HT1080 (cell line): Measurements from ENCODE around the gene PATJ. TPM values are rescaled to one million over a fixed set of nuclear protein-coding genes. Genes with fewer than 3 reads are reported as not detected.
A peak's percentile ranks its signal among the peaks of the same experiment; 100 is the strongest.
"Not testable (repeated sequence)": the region's sequence is repeated elsewhere in the genome, so short reads cannot be mapped to it uniquely, and the experiment has no call there.

ENCODE experiments used
- DNase-seq: peaks from one replicate; pipeline ENCODE4 v3.0.0-alpha.2; 2015; ENCODE audit warnings: low read depth
- polyA plus RNA-seq, 2 experiments: library from polyadenylated mRNA; depleted of rRNA; stranded (reverse); fragments of >200 nt; gene quantifications; 2 replicates each; pipeline ENCODE4 v1.2.3, GENCODE V29; 2015
- total RNA-seq: library from RNA; depleted of rRNA; stranded (reverse); fragments of >200 nt; shearing (Covaris generic); gene quantifications from 2 replicates; pipeline ENCODE4 v1.2.3, GENCODE V29; 2014; rRNA removed

Gene PATJ
- 1.1 and 1.5 TPM in 2 replicates for total RNA-seq
- 1.7 and 2.8 TPM in 2 replicates for polyA plus RNA-seq (2015; cell fraction: cytosol; rRNA removed)
- polyA plus RNA-seq (2015; cell fraction: nucleus; rRNA removed): 4.2 and 4.6 TPM in 2 replicates

- no peak for DNase-seq
These were observed at the start of gene PATJ for GRCh38 chr1:61741711-61742619. Gene PATJ, plus strand, starts transcription at chr1:61742480. Its CDS starts 20,413 bp downstream, at chr1:61762893.

DNA sequence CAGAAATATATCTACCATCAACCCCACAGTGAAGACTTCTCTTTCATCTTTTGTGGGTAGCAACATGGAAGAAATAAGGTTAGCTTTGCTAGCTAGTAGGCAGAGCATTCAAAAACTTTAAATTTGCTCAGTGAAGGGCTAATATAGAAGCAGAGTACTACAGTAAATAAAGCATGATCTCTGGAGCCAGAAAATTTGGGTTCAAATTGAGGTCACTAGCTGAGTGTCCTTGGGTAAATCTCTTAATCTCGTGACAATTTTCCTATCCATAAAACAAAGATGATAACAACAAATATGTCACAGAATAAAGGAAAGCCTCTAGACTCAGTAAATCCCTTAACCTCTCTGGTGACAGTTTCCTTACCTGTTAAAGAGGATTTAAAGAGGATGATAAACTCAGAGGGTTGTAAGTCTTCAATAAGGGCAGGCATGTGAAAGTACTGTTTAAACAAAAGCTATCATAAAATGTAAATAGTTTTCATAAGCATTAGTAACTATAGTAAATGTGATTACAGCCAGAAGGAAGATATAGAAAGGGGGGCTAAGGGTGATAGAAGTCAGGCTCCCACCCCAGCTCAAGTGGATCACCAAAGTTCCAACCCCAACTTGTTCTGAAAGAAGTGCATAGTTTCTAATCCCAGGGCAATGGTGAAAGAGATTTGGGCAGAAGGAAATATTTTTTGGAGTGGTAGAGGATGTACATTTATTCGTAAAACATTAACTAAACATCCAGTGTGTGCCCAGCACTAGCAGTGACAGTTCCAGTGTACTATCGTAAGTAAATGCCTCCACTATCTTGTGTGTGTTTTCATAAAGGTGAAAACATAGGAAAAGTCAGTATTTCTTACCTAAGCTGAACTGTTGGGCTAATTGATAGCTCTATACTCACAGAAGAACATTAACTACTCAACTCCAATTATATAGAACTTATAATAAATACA is 42.1 kb upstream of the PATJ start:
- DNase-seq: no peak

DNA sequence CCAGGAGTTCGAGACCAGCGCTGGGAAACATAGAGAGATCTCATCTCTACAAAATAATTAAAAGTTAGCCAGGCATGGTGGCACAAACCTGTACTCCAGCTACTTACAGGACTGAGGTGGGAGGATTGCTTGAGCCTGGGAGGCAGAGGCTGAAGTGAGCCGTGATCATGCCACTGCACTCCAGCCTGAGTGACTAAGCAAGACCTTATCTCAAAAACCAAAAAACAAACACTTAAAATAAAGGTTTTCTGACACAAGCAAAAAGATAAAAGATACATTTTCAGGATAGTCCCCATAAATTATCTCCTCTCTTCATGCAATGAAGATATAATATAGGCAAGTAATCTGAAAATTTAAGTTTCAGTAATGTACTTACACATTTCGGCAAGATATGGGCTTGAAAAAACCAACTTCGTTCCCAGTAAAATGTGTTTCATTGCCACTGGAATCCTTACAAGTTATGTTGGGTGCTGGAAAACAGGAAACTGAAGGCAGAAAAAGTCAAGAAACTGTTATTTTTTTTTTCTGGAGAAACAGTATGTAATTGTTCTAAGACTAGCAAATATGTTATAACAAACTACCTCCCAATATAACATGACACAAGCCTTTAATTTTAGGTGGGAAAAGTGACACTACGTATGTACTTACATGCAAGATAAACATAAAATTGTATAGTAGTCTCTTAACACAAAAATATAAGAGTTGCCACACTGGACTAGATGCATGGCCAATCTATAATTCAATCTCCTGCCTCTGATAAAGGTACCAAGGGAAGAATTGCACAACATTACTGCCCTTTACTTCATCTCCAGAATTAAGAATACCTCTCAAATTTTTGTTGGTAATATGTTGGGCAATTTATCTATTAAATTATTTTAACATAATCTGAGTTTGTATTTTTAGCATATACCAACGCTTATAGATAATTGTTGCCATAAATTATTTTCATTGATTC is 33.0 kb upstream of the PATJ start:
- no peak for DNase-seq

- DNase-seq: no peak
These were observed 32.4 kb upstream of the PATJ start for GRCh38 chr1:61709908-61710289.

GRCh38 chr1:61711257-61711656 is 31.0 kb upstream of the PATJ start:
- peak; percentile 22 for DNase-seq

DNA sequence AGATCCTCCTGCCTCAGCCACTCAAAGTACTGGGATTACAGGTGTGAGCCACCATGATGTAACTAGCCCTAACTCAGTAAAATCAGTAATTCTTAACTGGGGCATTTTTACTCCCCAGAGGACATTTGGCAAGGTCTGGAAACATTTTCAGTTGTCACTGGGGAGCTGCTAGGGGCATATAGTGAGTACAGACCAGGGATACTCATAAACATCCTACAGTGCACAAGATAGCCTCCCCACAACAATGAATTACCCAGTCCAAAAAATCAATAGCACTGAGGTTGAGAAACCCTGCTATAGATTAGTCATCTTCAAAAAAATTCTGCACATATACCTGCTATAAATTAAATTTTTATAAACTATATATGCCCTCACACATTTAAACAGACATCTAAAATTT is 30.3 kb upstream of the PATJ start:
- DNase-seq: no peak

- DNase-seq: not testable (repeated sequence)
These were observed 23.1 kb upstream of the PATJ start for GRCh38 chr1:61718996-61719663.

DNA sequence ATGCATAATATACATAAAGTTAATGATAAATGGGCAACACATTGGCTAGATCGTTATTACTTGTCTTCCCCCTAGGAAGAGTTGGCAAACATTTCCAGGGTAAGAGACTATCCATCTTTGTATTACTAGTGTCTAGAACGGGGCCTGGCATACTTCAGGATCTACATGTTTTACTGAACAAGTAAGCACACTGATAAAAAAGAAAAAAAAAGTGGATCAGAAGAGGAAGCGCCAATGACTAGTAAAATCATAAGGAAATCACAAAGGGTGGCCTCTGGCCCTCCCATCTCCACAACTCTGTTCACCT is 17.8 kb upstream of the PATJ start:
- DNase-seq: no peak

DNA sequence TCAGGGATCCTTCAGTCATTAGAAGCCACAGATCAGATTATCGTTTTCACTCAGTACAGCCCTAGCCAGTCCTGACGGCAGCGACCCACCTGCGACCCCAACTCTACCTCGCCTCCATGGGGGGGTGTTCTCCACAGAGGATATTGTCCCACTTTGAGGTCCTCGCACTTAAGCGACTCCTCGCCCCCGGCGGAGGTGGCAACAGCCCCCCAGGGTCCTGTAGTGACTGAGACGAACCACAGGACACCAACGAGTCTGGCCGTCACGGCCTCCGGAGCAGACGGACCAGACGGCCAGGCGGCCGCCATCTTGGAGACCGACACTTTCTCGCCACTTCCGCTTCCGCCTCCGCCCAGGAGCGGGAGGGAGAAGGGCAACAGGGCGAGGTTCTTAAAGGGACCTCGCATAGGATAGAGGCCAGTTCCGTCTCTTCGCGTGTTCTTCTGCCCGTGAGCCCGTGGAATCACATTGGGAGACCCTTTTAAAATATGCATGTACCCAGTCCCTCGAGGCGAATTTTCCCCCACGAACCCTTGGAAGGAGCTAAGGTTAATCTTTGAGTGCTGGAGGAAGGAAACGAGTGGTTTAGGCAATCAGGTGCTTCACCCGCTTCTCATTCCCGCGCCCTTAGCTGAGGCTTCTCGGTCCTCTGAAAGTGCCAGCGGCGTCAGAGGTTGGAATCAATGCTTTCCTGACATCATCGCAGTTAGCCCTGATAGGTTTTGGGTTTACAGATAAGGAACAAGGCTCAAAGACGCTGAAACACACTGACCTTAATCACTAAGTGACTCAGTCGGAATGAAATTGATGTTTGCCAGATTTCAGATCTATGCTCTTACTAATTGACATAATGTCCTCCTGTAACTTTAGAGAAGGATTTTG is 17.2 kb upstream of the PATJ start, which contains the start of gene TM2D1:
TM2D1 (minus strand) TSS at position 329 of the 882 bp plus-strand sequence; CDS start at position 308, 21 bp downstream.
- peak; percentile 86 for DNase-seq

GRCh38 chr1:61727544-61727943 is 14.7 kb upstream of the PATJ start:
- DNase-seq: no peak

- not testable (repeated sequence) for DNase-seq
These were observed 11.6 kb upstream of the PATJ start for GRCh38 chr1:61730679-61731078.

GRCh38 chr1:61732726-61733125 is 9.6 kb upstream of the PATJ start:
- DNase-seq: no peak

- no peak for DNase-seq
These were observed 1.3 kb upstream of the PATJ start for GRCh38 chr1:61740751-61741700.

DNA sequence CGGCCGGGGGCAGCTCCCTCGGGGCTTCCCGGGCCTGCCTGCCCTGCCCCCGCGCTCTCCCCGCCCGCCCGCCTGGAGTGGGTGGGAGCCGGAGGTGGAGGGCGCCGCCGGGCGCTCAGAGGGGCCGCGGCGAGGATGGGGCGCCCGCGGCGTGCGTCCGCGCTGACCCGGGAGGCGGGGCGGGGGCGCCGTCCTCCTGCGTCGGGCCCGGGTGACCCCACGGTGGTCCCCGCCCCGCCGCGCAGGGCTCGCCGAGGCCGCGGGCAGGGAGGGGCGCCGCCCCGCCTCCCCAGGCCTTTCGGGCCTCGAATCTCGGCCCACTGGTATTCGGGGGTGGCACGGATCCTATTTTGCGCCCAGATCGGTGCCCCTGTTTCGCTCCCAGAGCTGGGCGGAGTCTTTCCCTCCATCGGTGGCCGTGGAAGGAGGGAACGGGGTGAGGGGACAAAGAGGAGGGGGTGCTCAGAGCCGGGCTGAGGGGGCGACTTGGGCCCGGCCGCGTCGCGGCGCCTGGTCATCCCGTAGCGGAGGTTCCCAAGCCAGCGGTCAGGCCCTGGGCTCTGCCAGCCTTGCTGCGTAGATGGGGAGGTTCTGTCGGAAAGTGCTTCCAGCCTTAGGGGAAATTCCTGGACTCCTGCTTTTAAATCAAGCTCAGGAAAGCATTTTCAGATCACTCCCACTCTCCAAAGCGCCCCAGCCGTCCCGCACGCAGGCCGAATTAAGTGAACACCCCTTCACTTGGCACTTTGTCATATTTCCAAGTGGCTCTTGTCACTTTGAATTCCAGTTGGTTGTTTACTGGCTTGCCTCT is 545 bp downstream of the PATJ start:
- no peak for DNase-seq

DNA sequence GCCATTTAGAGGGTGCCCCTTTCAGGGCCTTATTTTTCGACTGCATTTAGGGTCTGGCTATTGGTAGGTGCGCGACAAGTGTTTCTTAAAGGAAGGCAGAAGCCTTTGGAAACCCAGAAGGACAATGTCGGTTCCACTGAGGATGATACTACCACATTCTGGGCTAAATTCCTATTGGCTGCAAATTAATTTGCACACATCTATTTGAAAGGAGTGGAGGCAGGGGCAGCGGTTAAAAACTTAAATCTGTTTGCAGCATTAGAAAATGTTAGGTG is 1.1 kb downstream of the PATJ start:
- DNase-seq: no peak

DNA sequence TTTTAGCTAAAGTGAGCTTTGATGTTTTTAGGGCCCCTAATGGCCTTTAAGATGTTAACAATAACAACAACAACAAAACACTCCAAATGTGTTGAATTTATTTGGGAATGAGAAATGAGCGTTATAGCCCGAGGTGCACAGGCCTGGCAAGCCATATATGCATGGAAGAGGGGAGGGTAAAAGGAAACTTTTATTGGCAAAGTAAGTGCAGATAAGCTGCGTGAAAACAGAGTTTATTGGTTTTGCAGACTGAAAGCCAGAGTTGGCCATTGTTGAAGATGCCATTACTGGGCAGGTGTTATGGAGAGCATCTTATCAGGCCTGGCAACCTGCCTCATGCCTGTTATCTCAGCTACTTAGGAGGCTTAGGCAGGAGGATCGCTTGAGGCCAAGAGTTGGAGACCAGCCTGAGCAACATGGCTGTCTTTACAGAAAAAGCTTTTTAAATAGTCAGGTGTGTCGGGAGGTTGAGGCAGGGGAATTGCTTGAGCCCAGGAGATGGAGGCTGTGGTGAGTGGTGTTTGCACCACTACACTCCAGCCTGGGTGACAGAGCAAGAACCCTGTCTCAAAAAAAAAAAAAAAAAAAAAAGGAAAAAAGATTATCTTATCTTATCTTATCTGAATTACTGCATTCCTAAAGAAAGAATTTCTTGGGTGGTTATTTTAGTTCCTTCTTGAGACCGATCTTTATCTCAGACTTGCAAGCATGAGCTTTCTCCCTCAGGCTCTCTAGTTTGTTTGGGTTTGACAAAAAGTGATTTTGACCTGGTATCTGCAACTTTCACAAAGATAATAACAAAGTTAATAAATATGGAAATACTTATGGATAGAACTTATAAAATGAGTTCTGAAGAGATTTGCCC is 1.7 kb downstream of the PATJ start:
- no peak for DNase-seq
